DND-41 (cell line): ENCODE measurements around the gene NPIPB12.
"Not testable (repeated sequence)": the region's sequence is repeated elsewhere in the genome, so short reads cannot be mapped to it uniquely, and the experiment has no call there.

Experiments used
- EZH2 ChIP-seq: IDR thresholded peaks from 3 replicates; pipeline ENCODE4 v1.6.1; 2012; ENCODE audit warnings: borderline replicate concordance, low read depth, mild to moderate bottlenecking, moderate library complexity, low read length, inconsistent platforms; ENCODE audit not compliant: severe bottlenecking
- TF ChIP-seq, protein P1 (sequence below): IDR thresholded peaks from 2 replicates; pipeline ENCODE4 v1.5.1; 2012; ENCODE audit warnings: borderline replicate concordance, low read length, moderate library complexity, mild to moderate bottlenecking; ENCODE audit not compliant: poor library complexity, severe bottlenecking; ENCODE audit errors: extremely low read depth

DNA sequence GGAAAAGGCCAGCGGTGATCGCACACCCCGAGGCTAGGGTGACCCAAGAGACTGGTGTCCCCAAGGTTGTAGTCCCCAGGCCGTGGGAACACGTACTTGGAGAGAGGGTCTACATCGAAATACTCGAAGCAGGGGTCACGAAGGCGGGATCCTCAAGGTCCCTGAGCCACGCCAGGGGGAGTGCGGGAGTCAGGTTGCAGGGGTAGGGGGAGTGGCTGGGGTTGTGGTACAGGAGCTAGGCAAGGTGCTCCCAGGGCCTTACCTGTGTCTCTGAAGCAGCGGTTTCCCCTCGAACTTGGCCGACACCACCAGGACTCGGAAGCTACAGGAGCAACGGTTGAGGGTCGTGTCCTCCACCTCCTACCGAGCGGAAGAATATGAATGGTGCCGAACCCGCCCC, 52.5 kb downstream of the NPIPB12 start:
- TF ChIP-seq, protein P1, sequence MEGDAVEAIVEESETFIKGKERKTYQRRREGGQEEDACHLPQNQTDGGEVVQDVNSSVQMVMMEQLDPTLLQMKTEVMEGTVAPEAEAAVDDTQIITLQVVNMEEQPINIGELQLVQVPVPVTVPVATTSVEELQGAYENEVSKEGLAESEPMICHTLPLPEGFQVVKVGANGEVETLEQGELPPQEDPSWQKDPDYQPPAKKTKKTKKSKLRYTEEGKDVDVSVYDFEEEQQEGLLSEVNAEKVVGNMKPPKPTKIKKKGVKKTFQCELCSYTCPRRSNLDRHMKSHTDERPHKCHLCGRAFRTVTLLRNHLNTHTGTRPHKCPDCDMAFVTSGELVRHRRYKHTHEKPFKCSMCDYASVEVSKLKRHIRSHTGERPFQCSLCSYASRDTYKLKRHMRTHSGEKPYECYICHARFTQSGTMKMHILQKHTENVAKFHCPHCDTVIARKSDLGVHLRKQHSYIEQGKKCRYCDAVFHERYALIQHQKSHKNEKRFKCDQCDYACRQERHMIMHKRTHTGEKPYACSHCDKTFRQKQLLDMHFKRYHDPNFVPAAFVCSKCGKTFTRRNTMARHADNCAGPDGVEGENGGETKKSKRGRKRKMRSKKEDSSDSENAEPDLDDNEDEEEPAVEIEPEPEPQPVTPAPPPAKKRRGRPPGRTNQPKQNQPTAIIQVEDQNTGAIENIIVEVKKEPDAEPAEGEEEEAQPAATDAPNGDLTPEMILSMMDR: not testable (repeated sequence)
- TF ChIP-seq EZH2: not testable (repeated sequence)
